ENCODE data around the gene RALB.

DNA sequence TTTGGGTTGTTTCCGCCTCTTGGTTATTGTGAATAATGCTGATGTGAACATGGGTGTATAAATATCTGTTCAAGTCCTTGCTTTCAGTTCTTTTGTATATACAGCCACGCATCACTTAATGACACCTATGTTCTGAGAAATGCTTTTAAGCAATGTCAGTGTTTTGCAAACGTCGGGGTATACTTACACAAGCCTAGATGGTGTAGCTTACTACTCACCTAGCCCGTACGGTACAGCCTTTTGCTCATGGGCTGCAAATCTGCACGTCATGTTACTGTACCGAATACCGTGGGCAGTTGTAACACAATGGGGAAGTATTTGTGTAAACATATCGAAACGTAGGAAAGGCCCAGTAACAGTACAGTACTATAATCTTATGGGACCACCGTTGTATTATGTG is 12.4 kb downstream of the RALB start:
- TF ChIP-seq POLR2A (IDR thresholded peaks at IDR 0.05) (no peak), EP300 (IDR thresholded peaks at IDR 0.05; ENCODE audit: low read depth) (no peak), POLR2AphosphoS5 (IDR thresholded peaks at IDR 0.05) (no peak)
- TF ChIP-seq, protein P1, sequence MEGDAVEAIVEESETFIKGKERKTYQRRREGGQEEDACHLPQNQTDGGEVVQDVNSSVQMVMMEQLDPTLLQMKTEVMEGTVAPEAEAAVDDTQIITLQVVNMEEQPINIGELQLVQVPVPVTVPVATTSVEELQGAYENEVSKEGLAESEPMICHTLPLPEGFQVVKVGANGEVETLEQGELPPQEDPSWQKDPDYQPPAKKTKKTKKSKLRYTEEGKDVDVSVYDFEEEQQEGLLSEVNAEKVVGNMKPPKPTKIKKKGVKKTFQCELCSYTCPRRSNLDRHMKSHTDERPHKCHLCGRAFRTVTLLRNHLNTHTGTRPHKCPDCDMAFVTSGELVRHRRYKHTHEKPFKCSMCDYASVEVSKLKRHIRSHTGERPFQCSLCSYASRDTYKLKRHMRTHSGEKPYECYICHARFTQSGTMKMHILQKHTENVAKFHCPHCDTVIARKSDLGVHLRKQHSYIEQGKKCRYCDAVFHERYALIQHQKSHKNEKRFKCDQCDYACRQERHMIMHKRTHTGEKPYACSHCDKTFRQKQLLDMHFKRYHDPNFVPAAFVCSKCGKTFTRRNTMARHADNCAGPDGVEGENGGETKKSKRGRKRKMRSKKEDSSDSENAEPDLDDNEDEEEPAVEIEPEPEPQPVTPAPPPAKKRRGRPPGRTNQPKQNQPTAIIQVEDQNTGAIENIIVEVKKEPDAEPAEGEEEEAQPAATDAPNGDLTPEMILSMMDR (IDR thresholded peaks at IDR 0.05): no peak

Data from transverse colon (tissue), 4 donors.